GM19397 (cell line): Measurements from ENCODE around the gene CCDC27.

Source experiments
- ATAC-seq: cut with Tn5 transposase; IDR thresholded peaks from one replicate; pipeline ENCODE4 v1.9.1; 2021; ENCODE audit warnings: mild to moderate bottlenecking, moderate library complexity; ENCODE audit not compliant: unreplicated experiment

CCDC27 gene

DNA sequence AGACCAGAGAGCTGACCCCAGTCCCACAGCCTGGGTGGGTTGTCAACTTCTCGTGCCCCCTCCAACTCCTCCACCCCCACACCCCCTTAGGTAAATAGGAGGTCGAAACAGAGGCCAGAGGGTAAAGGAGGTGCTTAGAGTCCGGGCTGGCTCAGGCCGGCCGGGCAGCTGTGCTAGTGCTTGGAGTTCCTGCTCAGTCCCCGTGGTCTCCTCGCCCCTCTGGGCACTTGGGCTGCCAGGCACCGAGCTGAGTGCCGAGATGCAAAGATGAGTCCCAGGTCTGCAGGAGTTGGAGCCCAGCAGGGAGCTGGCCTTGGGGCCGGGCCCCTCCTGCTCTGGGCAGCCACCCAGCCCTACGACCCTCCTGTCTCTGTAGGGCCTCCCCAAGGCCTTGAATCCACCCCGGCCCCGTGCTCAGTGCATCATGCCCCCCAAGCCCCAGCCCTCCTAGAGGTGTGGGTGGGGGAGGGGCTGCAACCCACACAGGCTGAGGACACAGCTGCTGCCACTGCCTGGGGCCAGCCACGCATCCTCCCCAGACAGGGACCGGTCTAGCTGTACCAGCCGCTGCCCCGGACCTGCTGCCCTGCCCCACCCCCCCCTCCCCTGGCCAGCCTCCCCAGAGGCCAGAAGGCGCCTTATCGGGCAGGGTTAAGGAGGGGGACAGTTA lies 22.2 kb downstream of the CCDC27 start:
- no peak for ATAC-seq

DNA sequence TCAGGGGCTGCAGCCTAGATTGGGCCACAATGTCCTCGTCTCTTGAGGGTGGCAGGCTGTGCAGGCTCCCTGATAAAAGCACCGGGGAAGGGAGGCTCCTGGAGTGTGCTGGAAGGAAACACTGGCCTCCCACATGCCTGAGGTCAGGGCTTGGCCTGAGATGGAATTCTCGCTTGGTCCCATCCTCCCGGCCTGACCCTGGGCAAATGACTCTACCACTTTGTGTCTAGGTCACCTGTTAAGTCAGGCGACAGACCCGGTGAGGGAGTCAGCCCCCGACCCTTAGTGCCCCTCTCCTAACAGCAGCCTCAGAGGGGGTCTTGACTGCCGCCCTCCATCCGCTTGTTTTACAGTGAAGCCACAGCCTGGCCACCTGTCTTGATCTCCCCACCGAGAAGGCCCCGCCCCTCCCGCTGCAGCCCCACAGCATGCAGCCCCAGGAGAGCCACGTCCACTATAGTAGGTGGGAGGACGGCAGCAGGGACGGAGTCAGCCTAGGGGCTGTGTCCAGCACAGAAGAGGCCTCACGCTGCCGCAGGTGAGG lies 22.8 kb downstream of the CCDC27 start:
- no peak for ATAC-seq

DNA sequence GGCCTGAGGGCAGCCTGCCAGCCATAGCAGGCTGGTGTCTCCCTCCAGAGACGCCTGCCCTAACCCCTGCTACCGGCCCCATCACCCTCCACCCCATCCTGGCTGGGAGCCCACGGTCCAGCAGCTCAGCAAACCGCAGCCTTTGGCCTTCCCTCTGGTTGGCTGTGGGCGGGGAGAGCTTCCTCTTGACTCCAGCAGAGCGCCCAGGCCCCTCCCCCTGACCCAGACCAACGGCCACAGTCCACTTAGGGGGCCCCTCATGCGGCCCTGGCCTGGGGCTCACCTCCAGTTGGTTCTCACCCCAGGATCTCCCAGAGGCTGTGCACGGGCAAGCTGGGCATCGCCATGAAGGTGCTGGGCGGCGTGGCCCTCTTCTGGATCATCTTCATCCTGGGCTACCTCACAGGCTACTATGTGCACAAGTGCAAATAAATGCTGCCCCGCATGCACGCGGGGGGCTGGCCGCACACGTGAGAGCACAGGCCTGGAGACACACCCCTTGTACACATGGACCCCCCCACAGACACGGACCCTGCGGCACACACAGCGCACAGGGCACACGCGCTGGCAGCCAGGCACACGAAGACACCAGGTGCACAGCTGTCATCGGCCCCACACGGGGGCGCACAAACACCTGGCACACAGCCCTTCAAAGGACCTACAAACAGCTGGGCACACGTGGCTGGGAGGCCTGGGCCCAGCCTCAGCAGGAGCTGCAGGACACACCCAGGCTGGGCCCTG lies 23.4 kb downstream of the CCDC27 start:
- no peak for ATAC-seq

DNA sequence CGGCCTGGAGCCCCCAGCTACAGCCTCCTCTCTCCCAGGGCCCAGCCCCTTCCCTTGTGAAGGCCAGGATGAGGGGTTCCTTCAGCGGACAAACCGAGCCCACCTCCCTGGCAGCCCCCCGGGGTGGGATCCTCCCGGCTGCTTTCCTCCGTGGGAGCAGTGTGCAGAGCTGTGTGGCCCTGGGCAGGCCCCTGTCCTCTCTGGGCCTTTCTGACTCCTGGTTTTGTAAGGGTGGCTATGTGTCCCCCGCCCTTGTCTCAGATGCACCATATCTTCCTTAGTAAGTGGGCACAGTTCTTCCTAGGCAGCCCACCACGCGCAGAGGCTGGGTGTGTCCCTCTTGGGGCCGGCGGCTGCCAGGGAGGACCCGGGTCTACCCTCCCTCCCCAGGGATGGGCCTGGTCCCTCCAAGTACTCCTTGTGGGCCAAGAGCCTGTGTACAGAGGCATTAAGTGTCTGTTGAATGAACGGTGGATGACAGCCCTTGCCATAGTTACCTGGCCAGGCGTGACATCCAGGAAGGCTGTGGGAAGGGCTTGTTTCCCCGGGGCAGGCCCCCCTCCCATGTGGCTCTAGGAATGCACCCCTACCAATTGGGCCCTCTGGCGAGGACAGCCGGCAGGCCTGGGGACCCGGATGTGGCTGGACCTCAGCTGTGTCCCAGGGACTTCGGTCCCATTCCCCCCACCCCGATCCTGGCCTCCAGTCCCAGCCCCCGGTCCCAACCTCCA lies 24.1 kb downstream of the CCDC27 start:
- ATAC-seq: no peak

DNA sequence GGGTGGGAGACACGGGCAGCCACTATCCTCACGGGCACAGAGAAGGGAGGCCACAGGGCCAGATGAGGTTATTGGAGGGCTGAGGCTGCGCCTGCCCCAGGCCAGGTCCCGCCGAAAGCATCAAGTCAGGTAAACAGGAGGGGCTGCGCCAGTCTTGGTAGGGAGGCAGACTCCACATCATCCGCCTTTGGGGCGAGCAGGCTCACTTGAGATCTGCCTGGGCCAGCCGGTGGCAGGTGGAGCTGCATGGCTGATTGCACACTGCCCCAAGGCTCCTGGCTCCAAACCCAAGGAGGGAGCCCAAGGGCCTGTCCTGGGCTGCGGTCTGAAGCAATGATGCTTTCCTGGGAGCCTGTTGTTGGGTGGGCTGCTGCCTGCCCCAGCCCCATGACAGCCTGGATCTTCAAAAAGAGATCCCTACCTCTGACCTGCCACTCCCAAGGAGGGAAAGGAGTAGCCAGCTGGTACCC lies 24.9 kb downstream of the CCDC27 start:
- no peak for ATAC-seq

DNA sequence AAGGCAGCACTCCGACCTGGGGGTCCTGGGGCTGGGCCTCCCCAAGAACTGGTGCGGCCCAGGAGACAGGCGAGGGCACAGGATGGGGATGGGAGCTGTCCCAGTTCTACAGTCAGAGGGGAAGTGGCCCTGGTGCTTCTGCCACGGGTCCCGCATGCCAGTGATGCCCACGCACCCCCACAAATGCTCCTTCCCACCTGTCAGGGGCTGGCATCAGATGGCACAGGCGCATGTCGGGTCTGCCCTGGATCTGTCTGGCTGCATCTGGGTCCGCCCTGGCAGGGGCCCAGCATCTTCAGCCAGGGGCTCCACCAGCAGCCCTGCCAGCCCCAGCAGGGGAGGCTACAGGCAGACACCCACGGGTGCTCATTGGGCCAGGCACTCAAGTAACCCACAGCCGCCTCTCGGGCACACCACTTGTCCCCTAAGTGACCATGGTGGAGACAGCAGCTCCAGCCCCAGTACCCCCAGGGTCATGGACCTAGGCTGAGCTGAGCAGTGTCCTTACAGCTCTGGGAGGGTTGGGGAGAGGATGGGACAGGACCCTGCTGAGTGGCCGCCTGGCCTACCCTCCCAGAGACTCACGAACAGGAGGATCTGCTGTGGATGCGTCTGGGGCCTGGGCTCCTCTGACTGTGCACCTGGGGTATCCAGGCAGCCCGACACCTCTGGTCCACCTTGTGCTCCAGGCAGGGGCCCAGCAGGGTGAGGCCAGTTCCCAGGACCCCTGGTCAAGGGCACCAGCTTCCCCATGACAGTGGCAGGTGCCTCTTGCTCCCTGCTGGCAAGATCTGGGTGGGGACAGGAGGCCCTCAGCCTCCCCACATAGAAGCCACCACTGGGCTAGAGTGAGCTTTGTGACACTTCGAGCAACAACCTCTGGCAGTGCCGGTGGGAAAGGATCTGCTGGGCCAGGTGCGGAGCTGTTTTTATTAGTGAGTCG lies 25.7 kb downstream of the CCDC27 start:
- ATAC-seq: no peak

DNA sequence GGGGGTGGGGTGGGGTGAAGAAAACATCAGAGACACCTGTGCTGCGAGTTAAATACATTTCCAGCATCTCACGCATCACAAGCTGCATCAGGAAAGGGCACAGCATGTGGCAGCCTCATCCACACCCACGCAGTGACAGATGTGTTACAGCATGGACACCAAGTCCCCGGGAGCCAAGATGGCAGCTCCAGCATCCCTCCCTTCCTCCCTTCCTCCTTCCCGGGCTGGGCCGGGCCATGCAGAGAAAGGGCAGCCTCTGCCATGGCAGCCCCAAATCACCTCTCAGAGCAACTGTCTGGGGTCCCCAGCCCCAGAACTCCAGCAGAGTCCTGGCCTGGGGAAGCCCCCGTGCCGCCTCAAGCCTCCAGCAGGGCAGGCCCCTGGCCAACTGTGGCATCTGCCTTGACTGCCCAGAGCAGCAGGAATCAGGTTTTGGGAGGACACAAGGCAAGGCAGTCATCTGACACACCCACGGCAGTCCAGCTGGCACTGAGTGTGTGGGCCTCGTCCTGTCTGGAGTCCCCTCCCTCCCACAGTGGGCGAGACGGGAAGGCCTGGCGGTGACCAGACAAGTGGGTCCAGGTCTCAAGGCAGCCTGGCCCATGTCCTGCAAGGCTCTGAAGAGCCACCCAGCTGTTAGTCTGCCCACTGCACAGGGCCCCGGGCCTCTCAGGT lies 26.5 kb downstream of the CCDC27 start:
- no peak for ATAC-seq

DNA sequence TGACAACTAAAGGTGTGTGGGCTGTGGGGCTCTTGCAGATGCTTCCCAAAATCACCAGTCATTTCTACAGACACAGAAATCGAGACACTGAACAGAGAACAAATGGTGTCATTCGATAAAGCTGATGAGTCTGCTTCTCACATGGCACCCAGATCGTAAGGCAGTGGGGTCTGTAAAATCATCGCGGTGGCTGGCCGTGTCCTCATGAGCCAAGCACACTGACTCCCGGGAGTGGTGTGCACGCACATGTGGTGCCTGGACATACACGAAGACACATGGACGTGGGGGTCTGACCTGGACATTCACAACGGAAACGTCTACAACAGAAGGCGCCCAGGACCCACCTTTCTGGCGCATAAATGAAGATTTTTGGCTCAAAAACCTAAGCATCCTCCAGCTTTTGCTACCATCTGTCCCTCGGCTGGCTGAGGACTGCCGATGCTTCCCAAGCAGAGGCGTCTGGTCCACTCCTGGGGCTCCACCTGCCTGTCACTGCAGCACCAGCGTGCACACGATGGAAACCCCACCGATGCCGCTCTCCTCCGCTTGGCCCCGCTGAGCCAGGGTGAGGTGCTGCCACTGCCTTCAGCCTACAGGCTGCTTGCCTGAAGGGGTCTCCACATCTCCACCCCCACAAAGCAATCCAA lies 27.1 kb downstream of the CCDC27 start:
- no peak for ATAC-seq

DNA sequence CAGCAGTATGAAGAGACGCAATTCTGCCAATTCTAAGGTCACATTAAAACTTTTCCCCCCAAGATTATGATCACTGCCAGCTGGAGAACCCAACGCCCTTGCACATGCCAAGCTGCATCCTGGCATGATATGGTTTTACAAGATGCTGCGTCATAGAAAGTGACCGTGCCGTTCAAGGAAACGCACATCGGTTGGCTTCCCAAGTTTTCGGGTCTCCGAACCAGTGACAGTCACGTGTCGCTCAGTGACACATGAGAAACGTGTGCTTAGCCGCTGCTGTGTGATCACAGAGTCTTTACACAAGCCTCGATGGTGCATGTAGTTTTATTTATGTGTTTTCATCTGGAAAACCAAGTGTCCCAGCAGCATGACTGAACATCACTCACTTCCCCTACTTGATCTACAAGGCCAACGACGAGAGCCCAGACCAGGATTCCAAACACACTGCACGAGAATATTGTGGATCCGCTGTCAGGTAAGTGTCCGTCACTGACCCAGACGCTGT lies 27.7 kb downstream of the CCDC27 start:
- no peak for ATAC-seq

DNA sequence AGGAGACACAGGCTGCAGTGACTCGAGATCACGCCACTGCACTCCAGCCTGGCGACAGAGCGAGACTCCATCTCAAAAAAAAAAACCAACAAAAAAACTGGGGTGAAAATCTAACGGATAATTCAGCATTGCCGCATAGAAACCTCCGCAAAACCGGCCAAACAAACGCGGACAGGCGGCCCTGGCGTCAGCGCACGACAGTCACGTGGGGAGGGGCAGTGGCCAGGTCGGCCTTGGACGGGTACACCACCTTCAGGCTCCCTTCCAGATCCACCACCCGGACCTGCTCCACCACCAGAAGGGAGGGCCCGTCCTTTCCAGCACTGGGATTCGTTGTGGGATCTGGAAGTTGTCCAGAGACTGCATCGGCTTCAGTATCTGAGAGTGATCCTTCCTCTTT lies 28.7 kb downstream of the CCDC27 start:
- ATAC-seq: no peak

DNA sequence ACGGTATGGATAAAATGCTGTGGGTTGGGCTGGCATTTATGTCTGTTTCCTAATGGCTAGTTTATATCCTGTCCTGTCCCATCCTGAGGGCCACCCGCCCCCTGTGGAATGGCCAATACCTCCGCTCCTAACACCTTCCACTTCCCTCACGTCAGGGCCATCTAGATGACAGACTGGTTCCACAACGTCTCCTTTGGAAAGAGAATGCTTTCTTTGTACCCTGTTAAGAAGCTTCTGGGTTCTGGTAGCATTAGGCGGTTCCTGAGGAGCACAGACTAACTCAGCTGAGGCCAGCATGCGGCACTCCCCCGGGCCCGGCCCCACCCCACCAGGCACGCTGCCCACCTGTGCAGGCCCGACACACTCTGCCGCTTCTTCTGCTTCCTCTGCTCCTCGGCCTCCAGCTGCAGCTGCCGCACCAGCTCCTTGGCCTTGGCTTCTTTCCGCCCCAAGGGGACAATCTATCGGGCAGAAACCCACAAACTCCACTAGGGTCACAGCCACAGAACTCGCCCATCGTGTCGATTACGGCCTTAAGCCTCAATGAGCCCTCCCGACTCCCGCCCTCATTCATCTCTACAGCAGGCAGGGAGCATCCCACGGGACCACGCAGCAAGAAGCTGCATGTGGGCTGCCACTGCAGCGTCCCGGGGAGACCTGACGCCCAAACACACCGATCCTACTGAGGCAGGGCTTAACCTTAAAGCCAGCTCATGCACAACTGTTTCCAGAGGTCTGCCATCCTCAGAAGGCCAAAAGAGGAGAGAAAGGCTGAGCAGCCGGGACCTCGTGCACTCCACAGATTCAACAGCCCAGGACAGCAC lies 31.6 kb downstream of the CCDC27 start:
- no peak for ATAC-seq

DNA sequence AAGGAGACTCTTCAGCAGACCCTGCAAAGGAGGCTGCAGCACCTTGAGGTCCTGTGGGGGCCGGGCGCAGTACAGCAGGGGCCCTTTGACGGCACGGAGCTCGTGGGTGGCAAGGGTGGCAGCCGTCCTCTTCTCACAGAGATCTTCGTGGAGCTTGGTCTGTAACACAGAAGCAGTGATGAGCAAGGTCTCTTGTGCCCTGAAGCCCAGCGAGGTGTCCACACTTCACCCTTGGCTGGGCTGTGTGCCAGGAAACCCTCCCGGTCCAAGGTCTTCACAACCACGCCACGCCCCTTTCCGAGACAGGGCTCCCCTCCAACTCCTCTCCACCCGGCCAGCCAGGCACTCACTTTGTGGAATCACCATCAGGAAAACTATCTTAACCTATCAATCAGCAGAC lies 32.8 kb downstream of the CCDC27 start:
- no peak for ATAC-seq

DNA sequence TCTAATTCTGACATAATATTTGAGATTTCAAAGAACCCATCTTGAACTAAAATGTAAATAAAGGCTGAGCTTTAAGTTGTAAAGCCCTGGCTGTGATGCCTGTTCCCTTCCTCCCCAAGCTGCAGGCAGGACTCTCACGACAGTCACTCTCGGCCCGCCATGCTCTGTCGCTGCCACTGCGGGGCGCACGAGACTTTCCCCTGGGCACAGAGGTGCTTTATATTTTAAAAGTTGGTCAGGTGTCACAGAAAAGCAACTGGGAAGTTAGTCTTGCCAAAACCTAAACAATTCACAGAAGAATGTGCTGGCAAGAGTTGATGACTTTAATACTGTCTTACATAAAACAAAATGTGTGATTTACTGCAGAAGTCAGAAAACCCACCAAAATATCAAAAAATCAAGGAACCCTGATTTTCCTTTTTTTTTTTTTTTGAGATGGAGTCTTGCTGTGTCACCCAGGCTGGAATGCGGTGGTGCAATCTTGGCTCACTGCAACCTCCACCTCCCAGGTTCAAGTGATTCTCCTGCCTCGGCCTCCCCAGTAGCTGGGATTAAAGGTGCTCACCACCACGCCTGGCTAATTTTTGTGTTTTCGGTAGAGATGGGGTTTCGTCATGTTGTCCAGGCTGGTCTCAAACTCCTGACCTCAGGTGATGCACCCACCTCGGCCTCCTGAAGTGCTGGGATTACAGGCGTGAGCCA lies 33.4 kb downstream of the CCDC27 start:
- no peak for ATAC-seq

DNA sequence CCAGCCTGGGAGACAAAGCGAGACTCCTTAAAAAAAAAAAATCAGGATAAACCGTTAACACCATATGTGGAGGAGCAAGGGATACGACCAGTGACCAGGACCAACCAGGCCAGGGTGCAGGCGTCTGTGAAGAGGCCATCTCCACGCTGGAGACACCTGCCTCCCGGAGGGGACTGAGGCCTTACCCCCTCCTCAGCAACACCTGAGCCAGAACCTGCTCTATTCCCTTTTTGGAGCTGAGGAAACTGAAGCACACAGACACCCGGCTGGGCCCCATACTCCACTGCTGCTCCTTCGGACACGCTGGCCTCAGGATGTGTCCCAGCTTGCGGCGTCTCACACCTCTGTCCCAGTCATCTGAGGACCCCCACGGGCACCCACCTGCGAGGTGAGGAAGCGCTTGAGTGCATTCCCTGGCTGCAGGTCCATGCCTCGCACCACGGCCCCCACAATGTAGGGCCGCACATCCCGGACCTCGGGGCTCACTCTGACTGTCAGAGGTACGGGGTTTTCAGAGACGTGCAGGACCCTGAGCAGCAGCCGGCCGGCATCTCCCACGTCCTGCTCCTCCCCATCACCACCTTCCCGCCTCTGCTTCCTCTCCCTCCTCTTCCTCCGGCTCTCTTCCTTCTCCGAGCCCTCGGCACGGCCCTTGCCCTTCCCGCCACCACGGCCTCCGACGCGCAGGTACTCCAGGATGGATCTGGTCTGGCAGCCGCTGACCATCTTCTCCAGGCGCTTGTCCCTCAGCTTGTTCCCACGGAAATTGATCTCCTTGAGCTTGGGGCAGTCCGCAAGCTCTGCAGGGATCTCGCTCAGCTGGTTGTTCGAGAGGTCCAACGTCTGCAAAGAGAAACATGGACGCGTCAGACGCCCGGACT lies 34.5 kb downstream of the CCDC27 start:
- ATAC-seq: no peak

DNA sequence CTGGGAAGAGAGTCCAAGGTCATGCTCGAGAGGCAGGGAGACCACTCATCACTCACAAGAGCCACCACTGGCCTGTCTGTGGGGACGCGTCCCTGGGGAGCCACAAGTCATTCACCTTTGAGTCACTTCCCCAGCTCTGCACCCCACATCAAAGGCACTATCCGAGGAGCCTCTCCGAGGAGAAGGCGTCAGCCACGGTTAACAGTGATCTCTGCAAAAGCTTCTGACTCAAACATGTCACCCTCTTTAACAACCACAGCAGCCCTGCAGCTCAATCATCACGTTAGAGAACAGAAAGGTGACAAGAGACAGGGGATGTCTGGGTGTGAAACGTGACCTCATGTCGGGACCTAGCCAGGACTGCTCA lies 35.1 kb downstream of the CCDC27 start:
- no peak for ATAC-seq

DNA sequence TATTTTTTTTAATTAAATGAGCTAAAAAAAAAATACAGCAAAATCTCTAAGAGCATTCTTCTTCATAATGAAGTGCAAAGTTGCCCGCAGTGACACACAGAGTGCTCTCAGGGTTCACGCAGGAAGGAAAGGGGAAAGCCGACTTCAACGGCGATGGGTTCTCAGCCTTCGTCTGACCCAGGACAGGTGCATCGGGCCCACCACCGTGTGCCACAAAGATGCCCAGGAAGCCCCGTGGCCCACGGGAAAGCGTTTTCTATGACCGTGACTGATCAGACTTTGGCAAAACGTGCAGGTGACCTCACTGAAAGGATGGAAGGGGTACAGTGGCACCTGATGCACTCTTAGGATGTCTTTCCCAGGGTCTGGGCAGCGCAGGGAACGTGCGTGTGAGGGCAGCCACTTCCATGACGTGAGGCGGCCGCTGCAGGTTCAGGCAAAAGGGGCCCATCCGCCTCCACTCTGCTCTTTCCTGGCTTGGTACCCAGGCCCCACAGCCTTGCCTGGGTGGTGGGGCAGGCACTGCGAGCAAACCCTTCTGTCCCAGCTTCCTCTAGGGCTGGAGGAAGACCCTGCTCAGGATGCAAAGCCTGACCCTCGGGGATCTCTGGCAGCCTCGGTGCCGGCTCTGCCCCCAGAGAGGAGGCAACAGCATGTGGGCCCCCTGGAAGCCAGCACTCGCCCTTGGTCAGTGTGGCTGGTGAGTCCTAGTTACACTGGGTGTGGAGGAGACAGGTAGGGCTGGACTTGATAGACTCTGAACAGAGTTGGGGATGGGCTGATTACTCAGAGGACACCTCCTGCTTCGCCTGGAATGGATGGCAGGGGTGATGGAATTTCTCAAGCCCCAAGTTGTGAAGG lies 35.7 kb downstream of the CCDC27 start:
- no peak for ATAC-seq
